GM11168 (cell line): Measurements from ENCODE around the gene TYMS.

Experiments
- in situ Hi-C: fragments of 300-500 bp; cut with MboI; formaldehyde crosslinking; loops from one replicate; pipeline ENCODE4 v1.12.0; 2022; ENCODE audit warnings: low sequenced_read_pairs; ENCODE audit not compliant: unreplicated experiment

The TYMS gene

DNA sequence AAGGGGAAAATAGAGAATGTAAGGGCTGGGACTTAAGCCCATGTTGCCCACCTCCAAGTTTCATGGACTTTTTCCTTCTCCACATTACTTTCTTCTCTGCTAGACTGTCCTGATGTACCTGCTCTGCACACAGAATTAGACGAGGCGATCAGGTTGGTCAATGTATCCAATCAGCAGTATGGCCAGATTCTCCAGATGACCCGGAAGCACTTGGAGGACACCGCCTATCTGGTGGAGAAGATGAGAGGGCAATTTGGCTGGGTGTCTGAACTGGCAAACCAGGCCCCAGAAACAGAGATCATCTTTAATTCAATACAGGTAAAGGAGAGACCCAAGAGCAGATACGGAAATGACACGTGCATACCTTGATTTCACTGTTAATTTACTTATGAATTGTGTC, 16.2 kb upstream of the TYMS start:
- in situ Hi-C loops: no loop called here

- in situ Hi-C loops: no loop called here
Observed at GRCh38 chr18:644395-645004, 13.0 kb upstream of the TYMS start.

- in situ Hi-C loops: no loop called here
Observed at GRCh38 chr18:647304-647703, 10.1 kb upstream of the TYMS start.

- in situ Hi-C loops: no loop called here
Observed at GRCh38 chr18:649341-649740, 8.1 kb upstream of the TYMS start.

DNA sequence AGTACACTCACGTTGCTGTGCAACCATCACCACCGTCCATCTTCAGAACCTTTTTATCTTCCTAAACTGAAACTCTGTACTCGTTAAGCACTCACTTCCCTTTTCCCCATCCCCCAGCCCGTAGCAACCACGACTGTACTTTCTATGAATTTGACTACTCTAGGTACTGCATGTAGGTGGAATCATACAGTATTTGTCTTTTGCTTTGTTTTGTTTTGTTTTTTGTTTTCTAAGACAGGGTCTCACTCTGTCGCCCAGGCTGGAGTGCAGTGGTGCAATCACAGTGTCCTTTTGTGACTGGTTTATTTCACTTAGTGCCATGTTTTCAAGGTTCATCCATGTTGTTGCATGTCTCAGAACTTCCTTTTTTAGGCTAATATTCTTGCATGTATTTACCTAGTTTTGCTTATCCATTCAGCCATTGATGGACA, 7.0 kb upstream of the TYMS start:
- in situ Hi-C loops: no loop called here

- in situ Hi-C loops: no loop called here
Observed at GRCh38 chr18:652131-652530, 5.3 kb upstream of the TYMS start.

- in situ Hi-C loops: no loop called here
Observed at GRCh38 chr18:653512-653911, 3.9 kb upstream of the TYMS start.

DNA sequence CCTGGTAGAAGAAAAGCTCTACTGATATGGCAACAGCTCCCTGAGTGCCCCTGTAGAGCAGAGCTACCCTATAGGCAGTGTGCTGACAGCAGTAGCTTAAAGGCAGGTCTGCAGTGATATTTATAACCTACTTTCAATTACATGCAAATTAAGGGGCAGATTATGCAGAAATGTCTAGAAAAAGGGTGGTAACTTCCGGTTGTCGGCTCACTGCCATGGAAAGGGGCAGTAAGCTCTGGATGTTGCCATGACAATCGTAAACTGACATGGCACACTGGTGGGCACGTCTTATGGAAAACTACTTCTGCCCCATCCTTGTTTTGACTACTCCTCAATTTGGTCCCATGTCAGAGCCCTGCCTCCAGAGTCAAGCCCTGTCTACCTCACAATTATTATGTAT, 2.9 kb upstream of the TYMS start:
- in situ Hi-C loops: no loop called here

DNA sequence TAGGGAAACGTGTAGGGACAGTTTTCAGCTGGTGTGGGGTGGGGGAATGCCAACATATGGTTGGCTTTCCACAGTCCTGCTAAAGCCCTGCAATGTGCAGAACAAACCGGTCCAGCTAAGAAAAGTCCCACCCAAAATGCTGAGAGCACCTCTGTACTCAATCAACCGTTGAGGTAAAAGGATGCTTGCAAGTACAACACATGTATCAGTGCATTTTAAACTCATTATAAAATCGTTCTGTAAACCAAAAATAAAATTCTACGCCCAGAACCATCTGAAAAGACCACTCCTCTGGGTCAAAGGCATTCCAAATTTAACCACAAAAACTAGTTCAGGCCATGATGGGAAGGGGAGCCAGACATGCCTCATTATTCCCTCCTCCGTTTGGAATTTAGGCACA, 2.0 kb upstream of the TYMS start:
- in situ Hi-C loops: no loop called here

DNA sequence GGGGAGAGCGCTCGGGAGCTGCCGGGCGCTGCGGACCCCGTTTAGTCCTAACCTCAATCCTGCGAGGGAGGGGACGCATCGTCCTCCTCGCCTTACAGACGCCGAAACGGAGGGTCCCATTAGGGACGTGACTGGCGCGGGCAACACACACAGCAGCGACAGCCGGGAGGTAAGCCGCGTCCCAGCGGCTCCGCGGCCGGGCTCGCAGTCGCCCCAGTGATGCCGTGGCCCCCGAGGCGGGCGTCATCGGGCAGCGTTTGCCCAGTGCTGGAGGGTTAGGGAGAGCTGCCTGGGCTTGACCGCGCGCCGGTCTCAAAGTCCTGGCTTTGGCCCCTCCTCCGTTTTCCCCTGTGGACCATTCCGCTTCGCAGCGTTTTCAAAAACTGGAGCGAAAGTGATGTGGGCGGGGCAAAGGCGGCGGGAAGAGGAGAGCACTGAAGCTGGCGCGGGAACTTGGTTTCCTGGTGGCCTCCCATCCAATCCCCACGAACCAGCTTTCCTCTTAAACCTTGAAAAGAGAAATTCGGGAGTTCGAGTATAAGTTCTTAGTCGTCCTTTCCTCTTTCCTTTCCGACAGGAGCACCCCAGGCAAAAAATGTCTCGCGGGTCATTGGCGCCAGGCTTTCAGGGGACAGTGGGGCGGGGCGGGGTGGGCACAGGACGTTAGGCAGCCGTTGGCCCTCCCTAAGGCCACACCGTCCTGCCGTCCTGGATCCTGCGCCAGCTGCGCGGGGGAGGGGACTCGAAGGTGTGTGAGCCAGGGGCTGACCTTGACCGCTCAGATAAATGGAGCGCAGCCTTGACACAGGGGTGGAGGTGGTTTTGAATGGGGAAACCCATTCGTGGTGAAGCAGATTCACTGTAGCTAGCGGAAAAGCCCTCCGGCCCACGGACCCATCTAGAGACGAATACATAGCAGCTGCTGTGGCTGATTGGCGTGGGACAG, 821 bp downstream of the TYMS start:
- in situ Hi-C loops: no loop called here

- in situ Hi-C loops: no loop called here
Observed at GRCh38 chr18:658947-659533, 1.6 kb downstream of the TYMS start.

- in situ Hi-C loops: no loop called here
Observed at GRCh38 chr18:659597-659996, 2.1 kb downstream of the TYMS start.

GRCh38 chr18:662197-662596, 4.7 kb downstream of the TYMS start:
- in situ Hi-C loops: no loop called here

GRCh38 chr18:666177-666576, 8.7 kb downstream of the TYMS start:
- in situ Hi-C loops: no loop called here

GRCh38 chr18:666628-667027, 9.2 kb downstream of the TYMS start:
- in situ Hi-C loops: no loop called here

DNA sequence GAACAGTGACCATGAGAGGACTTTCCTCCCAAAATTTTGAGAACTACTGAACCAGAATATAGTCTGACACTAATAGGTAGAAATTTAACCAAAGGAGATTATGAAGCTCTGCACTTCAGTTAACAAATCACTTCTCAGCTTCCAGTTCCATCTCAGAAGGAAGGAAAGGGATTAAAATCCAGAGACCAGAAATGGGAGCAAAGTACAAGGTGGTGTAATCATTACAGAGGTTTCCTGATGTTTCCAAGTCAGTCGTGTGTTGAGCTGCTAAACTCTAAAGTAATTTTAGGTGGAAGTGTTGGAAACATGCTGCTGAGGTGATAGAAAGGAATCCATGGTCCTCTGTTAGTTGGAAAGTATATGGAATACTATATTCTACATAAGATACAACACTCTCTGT, 10.8 kb downstream of the TYMS start:
- in situ Hi-C loops: no loop called here

GRCh38 chr18:669077-669476, 11.6 kb downstream of the TYMS start:
- in situ Hi-C loops: no loop called here

GRCh38 chr18:670522-670921, 13.1 kb downstream of the TYMS start:
- in situ Hi-C loops: no loop called here

DNA sequence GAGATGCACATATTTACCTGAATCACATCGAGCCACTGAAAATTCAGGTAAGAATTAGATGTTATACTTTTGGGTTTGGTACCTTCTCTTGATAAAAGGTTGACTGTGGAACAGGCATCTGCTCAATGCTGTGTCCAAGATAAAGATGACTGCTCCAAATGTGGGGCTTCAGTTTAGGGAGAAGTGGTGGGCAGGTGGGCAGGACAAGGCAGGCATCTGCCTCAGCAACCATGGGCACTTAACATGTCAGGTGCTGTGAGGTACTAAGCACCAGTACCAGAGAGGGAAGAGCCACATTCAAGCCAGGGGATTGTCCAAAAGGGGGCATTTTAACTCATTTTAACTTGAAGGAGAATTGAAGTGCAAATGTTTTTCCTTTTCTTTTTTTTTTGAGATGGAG, 14.0 kb downstream of the TYMS start:
- in situ Hi-C loops: no loop called here

- in situ Hi-C loops: no loop called here
Observed at GRCh38 chr18:673317-673716, 15.9 kb downstream of the TYMS start.

- in situ Hi-C loops: no loop called here
Observed at GRCh38 chr18:673769-674168, 16.3 kb downstream of the TYMS start.
